ENCODE measurements around the gene TGM6.
"Not testable (repeated sequence)": the region's sequence is repeated elsewhere in the genome, so short reads cannot be mapped to it uniquely, and the experiment has no call there.

The TGM6 gene

DNA sequence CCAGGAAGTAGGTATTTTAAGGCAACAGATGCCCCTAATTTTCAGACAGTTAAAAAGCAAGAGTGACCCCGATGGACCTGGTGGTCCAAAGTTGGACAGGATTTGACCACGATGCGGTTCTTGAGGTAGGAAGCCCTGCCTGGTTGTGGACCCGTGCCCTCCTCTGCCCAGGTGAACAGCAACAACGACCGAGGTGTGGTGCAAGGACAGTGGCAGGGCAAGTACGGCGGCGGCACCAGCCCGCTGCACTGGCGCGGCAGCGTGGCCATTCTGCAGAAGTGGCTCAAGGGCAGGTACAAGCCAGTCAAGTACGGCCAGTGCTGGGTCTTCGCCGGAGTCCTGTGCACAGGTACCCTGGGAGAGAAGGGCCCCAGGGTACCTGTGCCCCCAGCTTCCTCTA is 18.7 kb downstream of the TGM6 start:
- DNase-seq (ENCODE audit: low read depth) = no peak

DNA sequence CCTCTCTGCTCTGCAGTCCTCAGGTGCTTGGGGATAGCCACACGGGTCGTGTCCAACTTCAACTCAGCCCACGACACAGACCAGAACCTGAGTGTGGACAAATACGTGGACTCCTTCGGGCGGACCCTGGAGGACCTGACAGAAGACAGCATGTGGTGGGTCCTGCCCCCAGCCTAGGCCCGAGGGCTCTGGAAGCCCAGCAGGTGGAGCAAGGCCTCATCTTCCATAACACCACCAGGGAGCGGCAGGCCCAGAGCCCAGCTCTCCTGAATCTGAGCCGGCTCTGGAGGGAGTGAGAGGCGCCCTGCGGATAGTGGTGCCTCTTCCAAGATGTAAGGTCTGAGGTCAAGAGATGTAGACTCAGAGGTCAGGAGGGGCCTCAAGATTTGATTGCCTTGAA is 19.6 kb downstream of the TGM6 start:
- DNase-seq (ENCODE audit: low read depth) = no peak

DNA sequence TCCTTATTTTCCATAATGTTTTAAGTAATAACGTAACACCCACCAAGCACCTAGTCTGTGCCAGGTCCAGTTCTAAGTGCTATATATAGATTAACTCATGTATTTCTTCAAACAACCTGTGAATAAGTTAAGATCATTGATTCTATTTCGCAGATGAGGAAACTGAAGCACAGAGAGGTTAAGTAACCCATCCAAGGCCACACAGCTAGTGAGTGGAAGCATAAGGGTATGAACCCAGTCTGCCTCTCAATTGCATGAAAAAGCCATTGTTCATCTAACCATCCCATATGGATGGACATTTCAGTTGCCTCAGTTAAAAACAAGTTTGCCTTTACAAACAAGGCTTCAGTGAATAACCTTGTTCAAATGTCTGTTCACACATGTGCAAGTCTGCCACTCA is 20.8 kb downstream of the TGM6 start:
- no peak for DNase-seq (ENCODE audit: low read depth)

DNA sequence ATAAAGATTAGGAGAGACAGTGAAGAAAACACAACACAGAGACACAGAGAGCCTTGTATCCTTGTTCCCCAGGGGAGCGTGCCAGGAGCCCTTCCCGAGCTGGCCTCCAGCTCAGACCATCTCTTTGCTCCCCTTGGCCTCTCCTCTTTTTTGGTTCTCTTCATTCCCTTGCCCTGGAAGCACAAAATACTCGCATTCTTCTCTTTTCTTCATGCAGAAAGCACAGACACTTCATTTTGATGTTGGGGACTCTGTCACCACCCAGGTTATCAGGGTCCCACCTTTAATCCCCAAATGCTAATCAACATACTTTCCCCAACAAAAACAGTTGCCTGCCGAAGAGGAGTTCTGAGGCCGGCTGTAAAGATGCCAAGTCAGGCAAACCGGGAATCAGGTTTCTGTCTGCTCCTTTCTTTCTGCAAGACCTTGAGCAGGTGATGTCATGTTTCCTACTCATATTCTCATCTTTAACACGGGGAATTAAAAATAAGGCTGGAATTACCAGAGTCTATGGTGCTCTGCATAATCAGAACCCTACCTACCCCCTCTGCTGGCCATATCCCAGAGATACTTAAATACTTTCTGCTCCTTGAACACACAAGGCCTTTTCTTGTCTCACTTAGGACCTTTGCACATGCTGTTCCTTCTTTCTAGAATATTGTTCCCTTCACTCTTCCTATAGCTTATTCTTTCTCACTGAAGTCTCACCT is 21.7 kb downstream of the TGM6 start:
- peak; percentile 21 for DNase-seq (ENCODE audit: low read depth)

DNA sequence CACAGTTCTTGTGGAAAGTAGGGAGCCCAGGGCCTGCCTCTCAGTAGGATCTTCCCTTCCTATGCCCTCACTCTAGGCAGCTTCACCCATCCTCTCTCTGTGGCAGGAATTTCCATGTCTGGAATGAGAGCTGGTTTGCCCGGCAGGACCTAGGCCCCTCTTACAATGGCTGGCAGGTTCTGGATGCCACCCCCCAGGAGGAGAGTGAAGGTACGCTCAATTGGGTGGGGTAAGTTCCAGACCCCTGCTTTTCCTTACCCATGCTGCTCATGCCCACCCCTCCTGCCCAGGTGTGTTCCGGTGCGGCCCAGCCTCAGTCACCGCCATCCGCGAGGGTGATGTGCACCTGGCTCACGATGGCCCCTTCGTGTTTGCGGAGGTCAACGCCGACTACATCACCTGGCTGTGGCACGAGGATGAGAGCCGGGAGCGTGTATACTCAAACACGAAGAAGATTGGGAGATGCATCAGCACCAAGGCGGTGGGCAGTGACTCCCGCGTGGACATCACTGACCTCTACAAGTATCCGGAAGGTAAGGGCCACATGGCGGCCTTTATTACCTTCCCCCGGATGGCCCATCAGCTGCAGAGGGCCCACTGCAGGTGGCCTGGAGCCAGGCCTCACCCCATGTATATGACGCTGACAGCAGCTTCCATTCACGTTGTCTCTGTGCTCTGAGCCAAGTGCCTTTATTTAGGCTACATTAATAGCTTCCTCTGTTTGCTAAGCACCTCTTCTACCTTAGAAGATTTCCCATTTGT is 22.8 kb downstream of the TGM6 start:
- no peak for DNase-seq (ENCODE audit: low read depth)

DNA sequence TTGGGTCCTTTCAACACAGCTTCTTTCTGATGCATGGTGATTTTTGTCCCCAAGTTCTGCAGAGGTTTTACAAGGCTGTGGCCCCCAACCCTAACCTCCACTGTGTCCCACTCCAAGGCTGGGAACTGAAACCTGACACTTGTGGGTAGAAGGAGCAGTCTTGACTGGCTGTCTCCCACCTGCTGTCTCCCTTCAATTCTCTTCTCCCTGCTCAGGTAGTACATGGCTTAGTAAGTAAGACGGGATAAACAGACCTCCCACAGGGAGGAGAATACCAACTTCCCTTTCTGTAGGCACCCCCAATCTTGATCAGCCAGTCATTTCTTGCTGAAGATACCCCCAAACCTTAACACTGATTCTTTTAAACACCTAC is 25.0 kb downstream of the TGM6 start:
- DNase-seq (ENCODE audit: low read depth) = no peak

DNA sequence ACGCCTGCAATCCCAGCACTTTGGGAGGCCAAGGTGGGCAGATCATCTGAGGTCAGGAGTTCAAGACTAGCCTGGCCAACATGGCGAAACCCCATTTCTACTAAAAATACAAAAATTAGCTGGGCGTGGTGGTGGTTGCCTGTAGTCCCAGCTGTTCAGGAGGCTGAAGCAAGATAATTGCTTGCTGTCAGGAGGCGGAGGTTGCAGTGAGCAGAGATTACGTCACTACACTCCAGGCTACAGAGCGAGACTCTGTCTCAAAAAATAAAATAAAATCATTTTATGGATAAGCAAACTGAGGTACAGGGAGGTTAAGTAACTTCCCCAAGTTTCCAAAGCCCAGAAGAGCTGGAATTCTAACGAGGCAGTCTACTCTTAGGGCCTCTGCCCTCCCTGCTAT is 26.7 kb downstream of the TGM6 start:
- not testable (repeated sequence) for DNase-seq (ENCODE audit: low read depth)

DNA sequence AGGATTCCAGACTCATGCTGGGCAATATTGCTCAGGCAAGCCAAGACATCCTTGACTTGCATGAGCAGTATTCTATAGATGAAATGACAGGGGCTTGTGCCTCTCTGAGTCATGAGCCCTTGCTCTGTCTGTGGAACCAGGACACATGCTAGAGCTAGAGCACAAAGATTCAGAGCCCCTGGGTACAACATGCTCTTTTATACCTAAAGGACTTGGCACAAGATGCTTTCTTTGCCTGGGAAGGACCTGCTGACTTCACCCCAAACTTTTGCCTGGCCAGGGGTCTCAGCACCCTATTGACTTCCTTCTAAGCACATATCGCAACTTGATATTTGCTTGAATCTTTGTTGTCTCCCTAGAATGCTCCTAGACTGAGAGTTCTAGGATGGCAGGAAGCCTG is 27.4 kb downstream of the TGM6 start:
- DNase-seq (ENCODE audit: low read depth) = no peak

DNA sequence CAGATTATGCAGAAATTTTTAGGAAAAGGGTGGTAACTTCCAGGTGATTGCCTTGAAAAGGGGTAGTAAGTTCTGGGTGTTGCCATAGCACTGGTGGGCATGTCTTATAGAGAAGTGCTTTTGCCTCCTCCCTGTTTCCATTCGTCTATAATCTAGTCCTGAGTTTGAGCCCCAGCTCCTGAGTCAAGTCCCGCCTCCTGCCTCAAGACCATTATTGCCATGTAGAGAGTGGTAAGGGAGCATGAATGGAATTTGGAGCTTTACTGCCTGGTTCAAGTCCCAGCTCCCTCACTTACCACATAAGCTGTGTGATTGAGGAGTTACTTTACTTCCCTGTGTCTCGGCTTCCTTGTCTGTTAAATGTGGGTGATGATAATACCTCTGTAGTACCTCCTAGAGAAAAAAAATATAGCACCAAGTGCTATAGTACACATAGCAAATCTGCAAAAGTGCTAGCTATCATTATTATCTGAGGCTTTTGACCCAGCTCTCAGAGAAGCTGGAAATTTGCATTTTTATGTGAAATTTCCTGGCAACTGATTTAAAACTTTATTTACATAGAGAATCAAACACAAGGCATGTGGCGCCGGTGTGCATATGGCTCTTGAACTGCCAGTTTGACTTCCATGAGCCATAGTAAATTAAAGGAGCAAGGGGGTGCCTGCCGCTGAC is 36.0 kb downstream of the TGM6 start:
- no peak for DNase-seq (ENCODE audit: low read depth)

DNA sequence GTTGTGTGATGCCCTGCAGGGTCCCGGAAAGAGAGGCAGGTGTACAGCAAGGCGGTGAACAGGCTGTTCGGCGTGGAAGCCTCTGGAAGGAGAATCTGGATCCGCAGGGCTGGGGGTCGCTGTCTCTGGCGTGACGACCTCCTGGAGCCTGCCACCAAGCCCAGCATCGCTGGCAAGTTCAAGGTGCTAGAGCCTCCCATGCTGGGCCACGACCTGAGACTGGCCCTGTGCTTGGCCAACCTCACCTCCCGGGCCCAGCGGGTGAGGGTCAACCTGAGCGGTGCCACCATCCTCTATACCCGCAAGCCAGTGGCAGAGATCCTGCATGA is 36.5 kb downstream of the TGM6 start:
- DNase-seq (ENCODE audit: low read depth) = no peak

DNA sequence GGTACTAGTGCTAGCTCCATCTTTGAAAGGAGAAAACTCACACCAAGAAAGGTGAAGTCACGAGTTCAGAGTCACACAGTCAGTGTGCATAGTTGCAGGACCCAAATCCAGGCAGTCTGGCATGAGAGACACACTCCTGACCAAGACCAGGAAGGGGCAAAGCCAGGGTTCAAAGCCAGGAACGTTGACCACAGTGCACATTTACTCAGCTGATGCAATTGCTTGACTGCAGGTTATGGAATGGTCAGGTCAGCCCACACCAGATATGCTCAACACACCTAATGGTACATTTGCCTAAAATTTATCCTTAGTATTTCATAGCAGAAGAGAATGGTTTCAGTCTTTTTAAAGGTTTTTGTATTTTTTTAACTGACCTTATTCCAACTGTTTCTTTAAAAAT is 37.7 kb downstream of the TGM6 start:
- DNase-seq (ENCODE audit: low read depth) = no peak

DNA sequence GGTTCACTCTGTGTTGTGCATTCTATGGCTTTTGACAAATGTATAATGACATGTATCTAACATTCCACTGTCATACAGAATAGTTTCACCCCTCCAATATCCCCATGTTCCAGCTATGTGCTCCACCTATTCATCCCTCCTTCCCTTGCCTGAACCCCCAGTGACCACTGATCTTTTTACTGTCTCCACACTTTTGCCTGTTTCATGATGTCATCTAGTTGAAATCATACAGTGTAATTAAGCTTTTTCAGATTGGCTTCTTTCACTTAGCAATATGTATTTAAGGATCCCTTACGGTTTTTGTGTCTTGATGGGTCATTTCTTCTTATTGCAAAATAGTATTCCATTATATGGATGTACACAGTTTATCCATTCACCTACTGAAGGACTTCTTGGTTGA is 39.8 kb downstream of the TGM6 start:
- DNase-seq (ENCODE audit: low read depth) = no peak

DNA sequence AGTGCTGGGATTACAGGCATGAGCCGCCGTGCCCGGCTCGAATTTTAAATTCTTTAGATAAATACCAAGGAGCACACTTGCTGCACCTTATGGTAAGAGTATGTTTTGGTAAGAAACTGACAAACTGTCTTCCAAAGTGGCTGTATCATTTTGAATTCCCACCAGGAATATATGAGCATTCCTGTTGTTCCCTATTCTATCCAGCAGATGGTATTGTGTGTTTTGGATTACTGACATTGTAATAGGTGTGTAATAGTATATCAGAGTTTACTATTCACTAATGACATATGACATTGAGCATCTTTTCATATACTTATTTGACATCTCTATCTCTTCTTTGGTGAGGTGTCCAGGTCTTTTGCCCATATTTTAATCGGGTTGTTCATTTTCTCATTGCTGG is 40.5 kb downstream of the TGM6 start:
- DNase-seq (ENCODE audit: low read depth) = no peak

DNA sequence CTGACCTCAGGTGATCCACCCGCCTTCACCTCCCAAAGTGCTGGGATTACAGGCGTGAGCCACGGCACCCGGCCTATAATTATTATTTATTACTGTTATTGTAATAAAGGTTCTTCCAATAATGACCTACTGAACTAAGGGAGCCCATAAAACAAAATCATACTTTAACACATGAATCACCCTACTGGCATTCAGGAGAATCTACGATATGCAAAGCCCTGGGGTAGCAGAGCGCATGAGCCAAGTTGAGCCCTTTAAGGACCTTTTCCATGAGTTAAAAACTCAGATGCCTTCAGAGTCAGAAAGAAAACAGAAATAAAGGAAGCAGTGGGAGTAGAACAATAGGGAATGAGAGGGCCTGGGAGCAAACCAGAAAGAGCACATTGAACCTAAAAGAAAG is 48.4 kb downstream of the TGM6 start:
- no peak for DNase-seq (ENCODE audit: low read depth)

DNA sequence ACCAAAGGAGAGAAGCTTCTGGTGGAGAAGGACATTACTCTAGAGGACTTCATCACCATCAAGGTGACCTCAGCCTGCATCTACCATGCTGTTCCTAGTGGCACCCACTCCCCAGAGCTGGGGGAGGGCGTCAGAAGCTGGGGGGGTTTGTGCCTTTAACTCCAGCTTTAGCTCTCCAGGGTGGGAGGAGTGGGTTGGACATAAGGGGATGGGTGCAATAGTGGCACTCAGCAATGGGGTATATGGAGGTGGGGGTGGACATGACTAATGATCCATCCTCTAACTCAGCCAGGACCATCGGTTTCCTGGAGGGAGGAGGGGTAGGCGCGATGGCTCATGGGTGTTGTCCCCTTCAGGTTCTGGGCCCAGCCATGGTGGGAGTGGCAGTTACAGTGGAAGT is 49.8 kb downstream of the TGM6 start:
- no peak for DNase-seq (ENCODE audit: low read depth)

DNA sequence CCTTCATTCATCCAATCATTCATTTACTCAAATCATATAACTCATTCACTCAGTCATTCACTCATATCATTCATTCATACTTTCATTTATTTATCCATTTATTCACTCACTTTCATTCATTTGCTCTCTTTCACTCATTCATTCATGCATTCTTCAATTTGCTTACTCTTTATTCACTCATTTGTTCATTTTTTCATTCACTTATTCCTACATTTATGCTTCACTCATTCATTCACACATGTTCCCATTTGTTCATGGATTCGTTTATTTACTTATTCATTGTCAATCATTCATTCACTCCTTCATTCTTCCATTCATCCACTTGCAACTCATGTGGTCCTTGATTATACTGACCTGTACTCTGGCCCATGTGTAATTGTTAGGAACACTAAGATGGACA is 50.5 kb downstream of the TGM6 start:
- DNase-seq (ENCODE audit: low read depth) = no peak

DNA sequence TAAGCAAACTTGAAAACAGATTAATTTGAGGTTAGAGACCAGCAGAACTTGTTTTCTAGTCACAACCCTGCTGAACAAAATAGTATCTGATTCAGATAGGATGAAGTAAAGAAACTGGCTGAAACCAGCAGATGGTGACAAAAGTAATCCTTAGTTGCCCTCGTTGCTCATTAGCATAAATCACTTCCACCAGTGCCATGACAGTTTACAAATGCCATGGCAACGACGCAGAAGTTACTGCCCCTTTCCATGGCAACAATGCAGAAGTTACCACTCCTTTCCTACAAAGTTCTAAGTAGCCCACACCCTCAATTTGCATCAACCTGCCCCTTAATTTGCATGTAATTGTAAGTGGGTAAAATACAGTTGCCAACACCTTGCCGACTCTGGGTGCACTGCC is 66.1 kb downstream of the TGM6 start:
- no peak for DNase-seq (ENCODE audit: low read depth)

DNA sequence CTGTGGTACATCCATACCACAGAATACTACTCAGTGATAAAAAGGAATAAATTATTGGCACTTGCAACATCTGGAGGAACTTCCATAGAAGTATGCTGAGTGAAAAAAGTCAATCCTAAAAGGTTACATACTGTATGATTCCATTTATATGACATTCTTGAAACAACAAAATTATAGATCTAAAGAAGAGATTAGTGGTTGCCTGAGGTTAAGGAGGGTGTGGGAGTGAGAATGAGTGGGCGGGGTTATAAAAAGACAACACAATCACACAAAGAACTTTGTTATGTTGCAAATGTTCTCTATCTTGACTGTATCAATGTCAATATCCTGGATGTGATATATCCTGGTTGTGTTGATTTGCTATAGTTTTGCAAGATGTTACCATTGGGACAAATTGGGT is 68.7 kb downstream of the TGM6 start:
- no peak for DNase-seq (ENCODE audit: low read depth)

DNA sequence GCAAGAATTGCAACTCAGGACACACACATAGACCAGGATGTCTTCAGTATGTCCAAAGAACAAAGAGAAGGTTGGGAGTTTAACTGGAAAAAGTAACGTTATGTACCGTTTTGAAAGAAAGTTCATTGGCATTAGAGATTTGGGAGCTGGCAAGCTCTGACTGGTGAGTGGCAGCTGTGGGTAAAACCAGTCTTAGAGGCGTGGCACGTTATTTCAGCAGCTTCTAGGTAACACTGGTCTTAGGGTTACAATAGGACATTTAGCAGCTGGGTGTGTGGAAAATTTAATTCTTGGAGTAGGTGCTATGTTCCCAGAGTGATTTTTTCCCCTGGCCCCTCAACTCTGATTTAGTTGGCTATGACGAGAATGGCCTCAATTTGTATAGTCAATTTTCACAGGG is 70.7 kb downstream of the TGM6 start:
- no peak for DNase-seq (ENCODE audit: low read depth)

DNA sequence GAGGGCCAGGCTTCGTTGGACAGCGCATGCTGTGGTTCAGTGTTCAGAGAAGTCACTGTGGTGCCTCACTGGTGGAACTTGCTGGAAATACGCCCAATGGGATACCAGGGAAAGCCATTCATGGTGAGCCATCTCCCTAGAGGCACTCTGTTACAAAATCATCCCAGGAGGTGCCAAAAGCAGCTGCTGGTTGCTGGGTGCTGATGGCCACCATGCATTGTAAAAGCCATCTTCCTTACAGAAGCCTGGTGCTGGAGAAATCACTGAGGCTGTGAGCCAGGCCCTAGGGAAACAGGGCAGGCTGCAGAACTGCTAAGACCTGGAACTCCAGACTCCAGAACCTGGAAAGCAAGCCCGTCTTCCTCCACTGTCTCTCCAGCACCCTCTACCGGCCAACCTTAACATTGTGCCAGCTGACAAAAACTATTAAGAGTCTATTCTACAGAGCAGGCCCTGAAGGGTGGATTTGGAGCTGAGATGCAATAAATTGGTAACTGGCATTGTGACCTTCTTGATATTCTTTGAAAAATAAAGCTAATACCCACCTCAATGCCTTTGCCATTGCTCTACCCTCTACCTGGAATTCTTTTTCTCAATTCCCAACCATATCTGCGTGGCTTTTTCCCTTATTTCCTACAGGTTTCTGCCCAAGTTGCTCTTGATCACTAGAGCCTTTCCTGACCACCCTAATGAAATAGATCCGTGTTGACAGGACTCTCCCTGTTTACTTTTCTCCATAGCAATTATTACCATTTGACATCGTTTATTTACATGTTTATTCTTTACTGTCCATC is 71.4 kb downstream of the TGM6 start:
- peak; percentile 65 for DNase-seq (ENCODE audit: low read depth)

DNA sequence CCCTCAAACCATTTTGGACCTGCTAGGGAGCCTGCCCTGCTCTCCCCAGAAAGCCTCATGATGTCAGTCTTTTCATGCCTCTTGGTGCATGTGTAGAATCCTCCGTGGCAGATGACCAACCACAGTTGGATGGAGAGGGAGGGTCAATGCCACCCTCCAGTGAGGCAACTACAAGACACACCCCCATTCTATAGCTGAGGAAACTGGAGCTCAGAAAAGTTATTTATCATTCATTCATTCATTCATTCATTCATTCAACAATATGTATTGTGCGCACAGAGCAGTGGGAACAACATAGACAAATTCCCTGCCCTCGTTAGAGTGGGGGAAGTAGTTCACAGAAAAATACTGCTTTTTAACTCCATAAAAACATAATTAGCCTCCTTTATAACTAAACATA is 73.1 kb downstream of the TGM6 start:
- no peak for DNase-seq (ENCODE audit: low read depth)

DNA sequence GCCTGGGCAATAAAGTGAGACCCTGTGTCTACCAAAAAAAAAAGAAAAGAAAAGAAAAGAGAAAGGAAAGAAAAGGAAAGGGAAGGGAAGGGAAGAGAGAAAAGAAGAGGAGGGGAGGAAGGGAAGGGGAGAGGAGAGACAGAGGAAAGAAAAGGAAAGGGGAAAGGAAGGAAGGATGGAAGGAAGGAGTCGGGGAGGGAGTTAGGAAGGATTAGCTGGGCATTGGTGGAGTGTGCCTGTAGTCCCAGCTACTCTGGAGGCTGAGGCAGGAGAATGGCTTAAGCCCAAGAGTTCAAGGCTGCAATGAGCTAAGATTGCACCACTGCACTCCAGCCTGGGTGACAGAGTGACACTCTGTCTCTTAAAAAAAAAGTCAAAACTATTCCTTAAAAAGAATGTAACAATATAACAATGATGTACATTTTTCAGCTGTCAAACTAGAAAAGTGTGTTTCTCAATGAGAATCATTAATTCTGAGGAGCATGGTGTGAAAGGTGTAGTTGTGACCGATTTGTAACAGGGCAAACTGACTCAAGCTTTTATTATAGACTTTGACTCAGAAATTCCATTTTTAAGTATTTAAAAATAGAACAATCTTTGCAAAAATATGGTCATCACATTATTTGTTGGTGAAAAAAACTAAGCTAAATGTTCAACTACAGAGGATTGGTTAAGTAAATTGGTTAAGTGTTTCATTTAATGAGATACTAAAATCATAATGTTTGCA is 75.2 kb downstream of the TGM6 start:
- DNase-seq (ENCODE audit: low read depth) = no peak

Data from stromal cell of bone marrow (primary cell).